ENCODE measurements around the gene NPTX2. TPM values are rescaled to one million over a fixed set of nuclear protein-coding genes. Genes with fewer than 3 reads are reported as not detected.

The NPTX2 gene
- total RNA-seq, 1 experiment from 2014 or later, result 10.9 TPM

DNA sequence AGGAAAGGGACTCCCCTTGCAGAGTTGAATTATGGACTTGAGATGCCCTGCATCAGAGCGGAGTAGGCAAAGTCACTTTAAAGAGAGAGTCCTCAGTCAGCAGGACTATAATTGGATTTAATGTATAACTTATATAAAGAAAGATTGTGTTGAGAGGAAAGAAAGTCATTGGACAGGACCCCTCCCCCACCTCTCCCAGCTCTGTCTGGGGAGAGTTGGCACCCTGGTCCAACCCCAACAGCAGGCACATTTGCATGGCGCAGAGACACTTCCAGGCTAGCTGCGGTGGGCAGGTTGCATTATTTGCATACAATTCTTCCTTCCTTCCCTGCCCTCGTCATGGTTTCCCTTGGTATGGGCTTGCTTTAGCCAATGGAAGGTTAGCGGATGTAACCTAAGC, 46.1 kb upstream of the NPTX2 start:
- ChIA-PET CTCF (no interaction called here), POLR2A (no interaction called here)
- Mint-ChIP-seq H3K4me1 (peaks cover 5% of the 10 kb centered on the region; the same call in 1 of the 2 replicates), H3K27ac (no peak overlapping the region), H3K36me3 (peaks cover 15% of the 10 kb centered on the region), H3K27me3 (ENCODE audit: low read depth) (peaks cover 14% of the 10 kb centered on the region), H3K9me3 (peaks cover 30% of the 10 kb centered on the region), H3K4me3 (no peak overlapping the region)
- no peak for DNase-seq (ENCODE audit: low spot score)
- ATAC-seq, result no peak
- TF ChIP-seq, protein P1, sequence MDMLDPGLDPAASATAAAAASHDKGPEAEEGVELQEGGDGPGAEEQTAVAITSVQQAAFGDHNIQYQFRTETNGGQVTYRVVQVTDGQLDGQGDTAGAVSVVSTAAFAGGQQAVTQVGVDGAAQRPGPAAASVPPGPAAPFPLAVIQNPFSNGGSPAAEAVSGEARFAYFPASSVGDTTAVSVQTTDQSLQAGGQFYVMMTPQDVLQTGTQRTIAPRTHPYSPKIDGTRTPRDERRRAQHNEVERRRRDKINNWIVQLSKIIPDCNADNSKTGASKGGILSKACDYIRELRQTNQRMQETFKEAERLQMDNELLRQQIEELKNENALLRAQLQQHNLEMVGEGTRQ (CRISPR knock-in tag; IDR thresholded peaks at IDR 0.05), result no peak
- TF ChIP-seq, protein P2, sequence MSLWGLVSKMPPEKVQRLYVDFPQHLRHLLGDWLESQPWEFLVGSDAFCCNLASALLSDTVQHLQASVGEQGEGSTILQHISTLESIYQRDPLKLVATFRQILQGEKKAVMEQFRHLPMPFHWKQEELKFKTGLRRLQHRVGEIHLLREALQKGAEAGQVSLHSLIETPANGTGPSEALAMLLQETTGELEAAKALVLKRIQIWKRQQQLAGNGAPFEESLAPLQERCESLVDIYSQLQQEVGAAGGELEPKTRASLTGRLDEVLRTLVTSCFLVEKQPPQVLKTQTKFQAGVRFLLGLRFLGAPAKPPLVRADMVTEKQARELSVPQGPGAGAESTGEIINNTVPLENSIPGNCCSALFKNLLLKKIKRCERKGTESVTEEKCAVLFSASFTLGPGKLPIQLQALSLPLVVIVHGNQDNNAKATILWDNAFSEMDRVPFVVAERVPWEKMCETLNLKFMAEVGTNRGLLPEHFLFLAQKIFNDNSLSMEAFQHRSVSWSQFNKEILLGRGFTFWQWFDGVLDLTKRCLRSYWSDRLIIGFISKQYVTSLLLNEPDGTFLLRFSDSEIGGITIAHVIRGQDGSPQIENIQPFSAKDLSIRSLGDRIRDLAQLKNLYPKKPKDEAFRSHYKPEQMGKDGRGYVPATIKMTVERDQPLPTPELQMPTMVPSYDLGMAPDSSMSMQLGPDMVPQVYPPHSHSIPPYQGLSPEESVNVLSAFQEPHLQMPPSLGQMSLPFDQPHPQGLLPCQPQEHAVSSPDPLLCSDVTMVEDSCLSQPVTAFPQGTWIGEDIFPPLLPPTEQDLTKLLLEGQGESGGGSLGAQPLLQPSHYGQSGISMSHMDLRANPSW (CRISPR knock-in tag; conservative IDR thresholded peaks at IDR 0.05; ENCODE audit: low read depth), result no peak
- no peak for TF ChIP-seq FOXJ3 (CRISPR knock-in tag; IDR thresholded peaks at IDR 0.05; ENCODE audit: borderline replicate concordance)
- TF ChIP-seq NR1H2 (CRISPR knock-in tag; IDR thresholded peaks at IDR 0.05), result no peak
- TF ChIP-seq IRF2 (CRISPR knock-in tag; IDR thresholded peaks at IDR 0.05; ENCODE audit: borderline replicate concordance, low read depth), result no peak
- TF ChIP-seq PRRX2 (CRISPR knock-in tag; IDR thresholded peaks at IDR 0.05), result no peak
- TF ChIP-seq, protein P3, sequence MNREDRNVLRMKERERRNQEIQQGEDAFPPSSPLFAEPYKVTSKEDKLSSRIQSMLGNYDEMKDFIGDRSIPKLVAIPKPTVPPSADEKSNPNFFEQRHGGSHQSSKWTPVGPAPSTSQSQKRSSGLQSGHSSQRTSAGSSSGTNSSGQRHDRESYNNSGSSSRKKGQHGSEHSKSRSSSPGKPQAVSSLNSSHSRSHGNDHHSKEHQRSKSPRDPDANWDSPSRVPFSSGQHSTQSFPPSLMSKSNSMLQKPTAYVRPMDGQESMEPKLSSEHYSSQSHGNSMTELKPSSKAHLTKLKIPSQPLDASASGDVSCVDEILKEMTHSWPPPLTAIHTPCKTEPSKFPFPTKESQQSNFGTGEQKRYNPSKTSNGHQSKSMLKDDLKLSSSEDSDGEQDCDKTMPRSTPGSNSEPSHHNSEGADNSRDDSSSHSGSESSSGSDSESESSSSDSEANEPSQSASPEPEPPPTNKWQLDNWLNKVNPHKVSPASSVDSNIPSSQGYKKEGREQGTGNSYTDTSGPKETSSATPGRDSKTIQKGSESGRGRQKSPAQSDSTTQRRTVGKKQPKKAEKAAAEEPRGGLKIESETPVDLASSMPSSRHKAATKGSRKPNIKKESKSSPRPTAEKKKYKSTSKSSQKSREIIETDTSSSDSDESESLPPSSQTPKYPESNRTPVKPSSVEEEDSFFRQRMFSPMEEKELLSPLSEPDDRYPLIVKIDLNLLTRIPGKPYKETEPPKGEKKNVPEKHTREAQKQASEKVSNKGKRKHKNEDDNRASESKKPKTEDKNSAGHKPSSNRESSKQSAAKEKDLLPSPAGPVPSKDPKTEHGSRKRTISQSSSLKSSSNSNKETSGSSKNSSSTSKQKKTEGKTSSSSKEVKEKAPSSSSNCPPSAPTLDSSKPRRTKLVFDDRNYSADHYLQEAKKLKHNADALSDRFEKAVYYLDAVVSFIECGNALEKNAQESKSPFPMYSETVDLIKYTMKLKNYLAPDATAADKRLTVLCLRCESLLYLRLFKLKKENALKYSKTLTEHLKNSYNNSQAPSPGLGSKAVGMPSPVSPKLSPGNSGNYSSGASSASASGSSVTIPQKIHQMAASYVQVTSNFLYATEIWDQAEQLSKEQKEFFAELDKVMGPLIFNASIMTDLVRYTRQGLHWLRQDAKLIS (CRISPR knock-in tag; IDR thresholded peaks at IDR 0.05; ENCODE audit: borderline replicate concordance), result no peak
- TF ChIP-seq, protein P4, sequence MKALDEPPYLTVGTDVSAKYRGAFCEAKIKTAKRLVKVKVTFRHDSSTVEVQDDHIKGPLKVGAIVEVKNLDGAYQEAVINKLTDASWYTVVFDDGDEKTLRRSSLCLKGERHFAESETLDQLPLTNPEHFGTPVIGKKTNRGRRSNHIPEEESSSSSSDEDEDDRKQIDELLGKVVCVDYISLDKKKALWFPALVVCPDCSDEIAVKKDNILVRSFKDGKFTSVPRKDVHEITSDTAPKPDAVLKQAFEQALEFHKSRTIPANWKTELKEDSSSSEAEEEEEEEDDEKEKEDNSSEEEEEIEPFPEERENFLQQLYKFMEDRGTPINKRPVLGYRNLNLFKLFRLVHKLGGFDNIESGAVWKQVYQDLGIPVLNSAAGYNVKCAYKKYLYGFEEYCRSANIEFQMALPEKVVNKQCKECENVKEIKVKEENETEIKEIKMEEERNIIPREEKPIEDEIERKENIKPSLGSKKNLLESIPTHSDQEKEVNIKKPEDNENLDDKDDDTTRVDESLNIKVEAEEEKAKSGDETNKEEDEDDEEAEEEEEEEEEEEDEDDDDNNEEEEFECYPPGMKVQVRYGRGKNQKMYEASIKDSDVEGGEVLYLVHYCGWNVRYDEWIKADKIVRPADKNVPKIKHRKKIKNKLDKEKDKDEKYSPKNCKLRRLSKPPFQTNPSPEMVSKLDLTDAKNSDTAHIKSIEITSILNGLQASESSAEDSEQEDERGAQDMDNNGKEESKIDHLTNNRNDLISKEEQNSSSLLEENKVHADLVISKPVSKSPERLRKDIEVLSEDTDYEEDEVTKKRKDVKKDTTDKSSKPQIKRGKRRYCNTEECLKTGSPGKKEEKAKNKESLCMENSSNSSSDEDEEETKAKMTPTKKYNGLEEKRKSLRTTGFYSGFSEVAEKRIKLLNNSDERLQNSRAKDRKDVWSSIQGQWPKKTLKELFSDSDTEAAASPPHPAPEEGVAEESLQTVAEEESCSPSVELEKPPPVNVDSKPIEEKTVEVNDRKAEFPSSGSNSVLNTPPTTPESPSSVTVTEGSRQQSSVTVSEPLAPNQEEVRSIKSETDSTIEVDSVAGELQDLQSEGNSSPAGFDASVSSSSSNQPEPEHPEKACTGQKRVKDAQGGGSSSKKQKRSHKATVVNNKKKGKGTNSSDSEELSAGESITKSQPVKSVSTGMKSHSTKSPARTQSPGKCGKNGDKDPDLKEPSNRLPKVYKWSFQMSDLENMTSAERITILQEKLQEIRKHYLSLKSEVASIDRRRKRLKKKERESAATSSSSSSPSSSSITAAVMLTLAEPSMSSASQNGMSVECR (CRISPR knock-in tag; IDR thresholded peaks at IDR 0.05; ENCODE audit: borderline replicate concordance), result no peak
- TF ChIP-seq, protein P5, sequence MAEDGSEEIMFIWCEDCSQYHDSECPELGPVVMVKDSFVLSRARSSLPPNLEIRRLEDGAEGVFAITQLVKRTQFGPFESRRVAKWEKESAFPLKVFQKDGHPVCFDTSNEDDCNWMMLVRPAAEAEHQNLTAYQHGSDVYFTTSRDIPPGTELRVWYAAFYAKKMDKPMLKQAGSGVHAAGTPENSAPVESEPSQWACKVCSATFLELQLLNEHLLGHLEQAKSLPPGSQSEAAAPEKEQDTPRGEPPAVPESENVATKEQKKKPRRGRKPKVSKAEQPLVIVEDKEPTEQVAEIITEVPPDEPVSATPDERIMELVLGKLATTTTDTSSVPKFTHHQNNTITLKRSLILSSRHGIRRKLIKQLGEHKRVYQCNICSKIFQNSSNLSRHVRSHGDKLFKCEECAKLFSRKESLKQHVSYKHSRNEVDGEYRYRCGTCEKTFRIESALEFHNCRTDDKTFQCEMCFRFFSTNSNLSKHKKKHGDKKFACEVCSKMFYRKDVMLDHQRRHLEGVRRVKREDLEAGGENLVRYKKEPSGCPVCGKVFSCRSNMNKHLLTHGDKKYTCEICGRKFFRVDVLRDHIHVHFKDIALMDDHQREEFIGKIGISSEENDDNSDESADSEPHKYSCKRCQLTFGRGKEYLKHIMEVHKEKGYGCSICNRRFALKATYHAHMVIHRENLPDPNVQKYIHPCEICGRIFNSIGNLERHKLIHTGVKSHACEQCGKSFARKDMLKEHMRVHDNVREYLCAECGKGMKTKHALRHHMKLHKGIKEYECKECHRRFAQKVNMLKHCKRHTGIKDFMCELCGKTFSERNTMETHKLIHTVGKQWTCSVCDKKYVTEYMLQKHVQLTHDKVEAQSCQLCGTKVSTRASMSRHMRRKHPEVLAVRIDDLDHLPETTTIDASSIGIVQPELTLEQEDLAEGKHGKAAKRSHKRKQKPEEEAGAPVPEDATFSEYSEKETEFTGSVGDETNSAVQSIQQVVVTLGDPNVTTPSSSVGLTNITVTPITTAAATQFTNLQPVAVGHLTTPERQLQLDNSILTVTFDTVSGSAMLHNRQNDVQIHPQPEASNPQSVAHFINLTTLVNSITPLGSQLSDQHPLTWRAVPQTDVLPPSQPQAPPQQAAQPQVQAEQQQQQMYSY (CRISPR knock-in tag; IDR thresholded peaks at IDR 0.05), result no peak
- no peak for TF ChIP-seq GTF2I (CRISPR knock-in tag; conservative IDR thresholded peaks at IDR 0.05)
- no peak for TF ChIP-seq NFATC4 (CRISPR knock-in tag; IDR thresholded peaks at IDR 0.05)
- TF ChIP-seq ZNF138 (CRISPR knock-in tag; conservative IDR thresholded peaks at IDR 0.05), result no peak
- TF ChIP-seq, protein P6, sequence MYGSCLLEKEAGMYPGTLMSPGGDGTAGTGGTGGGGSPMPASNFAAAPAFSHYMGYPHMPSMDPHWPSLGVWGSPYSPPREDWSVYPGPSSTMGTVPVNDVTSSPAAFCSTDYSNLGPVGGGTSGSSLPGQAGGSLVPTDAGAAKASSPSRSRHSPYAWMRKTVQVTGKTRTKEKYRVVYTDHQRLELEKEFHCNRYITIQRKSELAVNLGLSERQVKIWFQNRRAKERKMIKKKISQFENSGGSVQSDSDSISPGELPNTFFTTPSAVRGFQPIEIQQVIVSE (CRISPR knock-in tag; IDR thresholded peaks at IDR 0.05; ENCODE audit: borderline replicate concordance), result no peak
- TF ChIP-seq, protein P7, sequence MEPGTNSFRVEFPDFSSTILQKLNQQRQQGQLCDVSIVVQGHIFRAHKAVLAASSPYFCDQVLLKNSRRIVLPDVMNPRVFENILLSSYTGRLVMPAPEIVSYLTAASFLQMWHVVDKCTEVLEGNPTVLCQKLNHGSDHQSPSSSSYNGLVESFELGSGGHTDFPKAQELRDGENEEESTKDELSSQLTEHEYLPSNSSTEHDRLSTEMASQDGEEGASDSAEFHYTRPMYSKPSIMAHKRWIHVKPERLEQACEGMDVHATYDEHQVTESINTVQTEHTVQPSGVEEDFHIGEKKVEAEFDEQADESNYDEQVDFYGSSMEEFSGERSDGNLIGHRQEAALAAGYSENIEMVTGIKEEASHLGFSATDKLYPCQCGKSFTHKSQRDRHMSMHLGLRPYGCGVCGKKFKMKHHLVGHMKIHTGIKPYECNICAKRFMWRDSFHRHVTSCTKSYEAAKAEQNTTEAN (CRISPR knock-in tag; IDR thresholded peaks at IDR 0.05), result no peak
- TF ChIP-seq, protein P8, sequence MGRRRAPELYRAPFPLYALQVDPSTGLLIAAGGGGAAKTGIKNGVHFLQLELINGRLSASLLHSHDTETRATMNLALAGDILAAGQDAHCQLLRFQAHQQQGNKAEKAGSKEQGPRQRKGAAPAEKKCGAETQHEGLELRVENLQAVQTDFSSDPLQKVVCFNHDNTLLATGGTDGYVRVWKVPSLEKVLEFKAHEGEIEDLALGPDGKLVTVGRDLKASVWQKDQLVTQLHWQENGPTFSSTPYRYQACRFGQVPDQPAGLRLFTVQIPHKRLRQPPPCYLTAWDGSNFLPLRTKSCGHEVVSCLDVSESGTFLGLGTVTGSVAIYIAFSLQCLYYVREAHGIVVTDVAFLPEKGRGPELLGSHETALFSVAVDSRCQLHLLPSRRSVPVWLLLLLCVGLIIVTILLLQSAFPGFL (CRISPR knock-in tag; IDR thresholded peaks at IDR 0.05; ENCODE audit: borderline replicate concordance), result no peak

Data from WTC11 (cell line).